ENCODE results near the gene COL9A3.

COL9A3 gene

GRCh38 chr20:62796699-62797491, 20.0 kb upstream of the COL9A3 start:
- no peak for DNase-seq (ENCODE audit: low spot score)

GRCh38 chr20:62797671-62798532, 18.9 kb upstream of the COL9A3 start:
- no peak for DNase-seq (ENCODE audit: low spot score)

- DNase-seq (ENCODE audit: low spot score) = no peak
Measured at GRCh38 chr20:62799036-62799435, 17.8 kb upstream of the COL9A3 start.

GRCh38 chr20:62799459-62799858, 17.4 kb upstream of the COL9A3 start:
- no peak for DNase-seq (ENCODE audit: low spot score)

- no peak for DNase-seq (ENCODE audit: low spot score)
Measured at GRCh38 chr20:62799873-62800272, 17.0 kb upstream of the COL9A3 start.

- DNase-seq (ENCODE audit: low spot score) = no peak
Measured at GRCh38 chr20:62800314-62801259, 16.3 kb upstream of the COL9A3 start.

GRCh38 chr20:62801284-62802010, 15.4 kb upstream of the COL9A3 start:
- DNase-seq (ENCODE audit: low spot score) = no peak

- DNase-seq (ENCODE audit: low spot score) = peak; percentile 16
Measured at GRCh38 chr20:62802026-62802712, 14.7 kb upstream of the COL9A3 start.

- DNase-seq (ENCODE audit: low spot score) = no peak
Measured at GRCh38 chr20:62804021-62804626, 12.7 kb upstream of the COL9A3 start.

GRCh38 chr20:62804627-62805154, 12.2 kb upstream of the COL9A3 start, which contains the start of gene OGFR:
Gene OGFR (plus strand): TSS chr20:62804835. CDS start chr20:62804860, 25 bp downstream.
- DNase-seq (ENCODE audit: low spot score) = peak; percentile 87

- DNase-seq (ENCODE audit: low spot score) = no peak
Measured at GRCh38 chr20:62805155-62805710, 11.6 kb upstream of the COL9A3 start.

- no peak for DNase-seq (ENCODE audit: low spot score)
Measured at GRCh38 chr20:62805711-62806382, 11.0 kb upstream of the COL9A3 start.

GRCh38 chr20:62806383-62807050, 10.3 kb upstream of the COL9A3 start:
- no peak for DNase-seq (ENCODE audit: low spot score)

GRCh38 chr20:62807444-62808210, 9.2 kb upstream of the COL9A3 start:
- no peak for DNase-seq (ENCODE audit: low spot score)

- DNase-seq (ENCODE audit: low spot score) = peak; percentile 86
Measured at GRCh38 chr20:62808211-62808865, 8.5 kb upstream of the COL9A3 start.

GRCh38 chr20:62809530-62810428, 7.1 kb upstream of the COL9A3 start:
- no peak for DNase-seq (ENCODE audit: low spot score)

Measured in AG20443 (cell line).